Left kidney (tissue), 2 donors: Measurements from ENCODE around the gene USP36. TPM values are rescaled to one million over a fixed set of nuclear protein-coding genes. Genes with fewer than 3 reads are reported as not detected.

Experiments used
- DNase-seq: peaks from one replicate; pipeline ENCODE4 v3.0.0-alpha.2; 2013
- polyA plus RNA-seq: library from polyadenylated mRNA; unstranded; fragments of 120-200 nt; gene quantifications from one replicate; pipeline ENCODE4 v1.2.1, GENCODE V29; 2013; ENCODE audit not compliant: insufficient read length

The USP36 gene
- polyA plus RNA-seq, 1 donor = 54.8 TPM

- DNase-seq = no peak
These were observed 22.3 kb downstream of the USP36 start for GRCh38 chr17:78818152-78818846.

- no peak for DNase-seq
These were observed 23.5 kb downstream of the USP36 start for GRCh38 chr17:78817123-78817522.

GRCh38 chr17:78815696-78816095, 24.9 kb downstream of the USP36 start:
- DNase-seq = no peak

- no peak for DNase-seq
These were observed 27.8 kb downstream of the USP36 start for GRCh38 chr17:78812855-78813254.

GRCh38 chr17:78808163-78808562, 32.5 kb downstream of the USP36 start:
- DNase-seq = no peak

GRCh38 chr17:78806451-78806850, 34.2 kb downstream of the USP36 start:
- DNase-seq = no peak

GRCh38 chr17:78805301-78805700, 35.3 kb downstream of the USP36 start:
- no peak for DNase-seq

- DNase-seq = no peak
These were observed 35.8 kb downstream of the USP36 start for GRCh38 chr17:78804777-78805176.

- no peak for DNase-seq
These were observed 37.3 kb downstream of the USP36 start for GRCh38 chr17:78803186-78803845.

- no peak for DNase-seq
These were observed 38.2 kb downstream of the USP36 start for GRCh38 chr17:78802459-78802858.

GRCh38 chr17:78802008-78802407, 38.6 kb downstream of the USP36 start:
- no peak for DNase-seq

- DNase-seq = no peak
These were observed 40.3 kb downstream of the USP36 start for GRCh38 chr17:78800132-78800931.

GRCh38 chr17:78798695-78799559, 41.7 kb downstream of the USP36 start:
- no peak for DNase-seq

GRCh38 chr17:78797691-78798585, 42.7 kb downstream of the USP36 start:
- no peak for DNase-seq

GRCh38 chr17:78797213-78797612, 43.4 kb downstream of the USP36 start:
- no peak for DNase-seq

- no peak for DNase-seq
These were observed 44.1 kb downstream of the USP36 start for GRCh38 chr17:78796517-78796900.

- no peak for DNase-seq
These were observed 44.6 kb downstream of the USP36 start for GRCh38 chr17:78795861-78796516.

- no peak for DNase-seq
These were observed 45.6 kb downstream of the USP36 start for GRCh38 chr17:78794864-78795640.

- DNase-seq = no peak
These were observed 46.2 kb downstream of the USP36 start for GRCh38 chr17:78794399-78794798.

- no peak for DNase-seq
These were observed 46.6 kb downstream of the USP36 start for GRCh38 chr17:78793968-78794367.
